IPS-NIHi7 (cell line): ENCODE results near the gene ETV6.

Experiments
- DNase-seq: peaks from one replicate; pipeline ENCODE4 v3.0.0; 2012; ENCODE audit warnings: mixed read lengths; ENCODE audit errors: extremely low spot score

Gene ETV6

GRCh38 chr12:11859705-11860425 is 210.4 kb downstream of the ETV6 start:
- no peak for DNase-seq

DNA sequence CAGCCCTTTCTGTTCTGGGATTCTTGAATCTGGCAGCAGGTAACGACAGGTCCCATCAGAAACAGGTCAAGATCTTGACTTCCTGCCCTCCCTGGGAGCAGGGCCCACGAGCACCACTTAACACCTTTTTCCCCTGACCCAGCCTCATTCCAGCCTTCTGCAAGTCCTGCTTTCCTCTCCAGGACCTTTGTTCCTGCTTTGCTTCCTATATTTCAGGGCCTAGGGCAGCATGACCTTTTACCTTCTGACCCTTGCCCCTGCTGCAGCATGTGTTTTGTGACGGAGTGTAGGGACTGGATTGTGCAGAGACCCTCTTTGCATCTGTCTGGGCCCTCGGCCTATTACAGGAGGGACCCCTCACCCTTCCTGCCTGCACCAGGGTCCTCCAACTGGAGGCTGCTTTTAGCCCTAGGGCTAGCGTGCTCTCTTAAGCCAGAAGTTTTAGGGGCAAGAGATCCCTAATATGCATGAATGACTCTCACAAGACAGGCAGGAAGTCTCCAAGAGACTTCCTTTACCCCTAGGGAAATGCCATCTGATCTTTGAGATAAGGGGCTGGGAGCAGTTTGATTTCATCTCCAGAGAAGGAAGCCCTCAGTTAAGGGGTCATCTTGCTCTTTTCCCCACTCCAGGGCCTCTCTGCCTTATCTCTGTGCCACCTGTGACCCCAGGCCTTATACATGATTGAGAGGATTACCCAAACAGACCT is 211.8 kb downstream of the ETV6 start:
- peak; percentile 28 for DNase-seq

GRCh38 chr12:11861864-11862600 is 212.6 kb downstream of the ETV6 start:
- no peak for DNase-seq

GRCh38 chr12:11862798-11863197 is 213.3 kb downstream of the ETV6 start:
- DNase-seq: no peak

DNA sequence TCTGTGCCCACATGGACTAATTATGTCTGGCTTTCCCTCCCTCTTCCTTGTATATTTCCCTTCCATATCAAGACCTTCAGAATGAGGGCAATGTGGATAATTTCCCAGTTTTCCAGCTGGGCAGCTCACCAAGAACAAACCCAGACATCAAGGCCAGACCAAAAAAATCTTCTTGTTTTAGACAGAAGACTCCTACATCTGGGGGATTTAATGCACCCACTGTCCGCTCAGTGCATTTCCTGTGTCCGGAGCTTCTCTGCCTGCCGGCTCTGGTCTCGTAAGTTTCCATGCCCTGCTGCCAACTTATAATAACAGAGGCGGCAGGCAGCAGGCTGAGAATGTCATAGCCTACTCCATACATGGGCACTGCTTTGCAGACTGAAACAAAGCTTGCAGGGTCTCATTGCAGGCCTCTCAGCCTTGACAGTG is 214.0 kb downstream of the ETV6 start:
- DNase-seq: no peak

DNA sequence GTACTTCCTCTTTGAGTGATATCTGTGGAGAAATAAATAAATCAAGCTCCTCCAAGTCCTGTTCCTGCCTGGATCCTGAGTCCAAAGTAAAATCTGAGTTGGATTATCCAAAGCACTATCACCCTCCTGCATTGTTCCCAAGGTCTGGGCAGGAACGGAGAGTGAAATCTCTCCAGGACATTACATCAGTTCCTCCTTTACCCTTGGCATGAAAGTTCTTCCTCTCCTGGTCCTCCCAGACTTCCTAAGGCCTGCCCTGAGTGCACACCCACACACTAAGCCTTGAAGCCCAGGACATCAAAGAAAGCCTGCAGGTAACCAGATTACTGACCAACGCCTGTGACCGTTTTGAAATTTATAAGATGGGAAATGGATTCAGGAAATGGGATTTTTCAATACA is 214.5 kb downstream of the ETV6 start:
- no peak for DNase-seq

DNA sequence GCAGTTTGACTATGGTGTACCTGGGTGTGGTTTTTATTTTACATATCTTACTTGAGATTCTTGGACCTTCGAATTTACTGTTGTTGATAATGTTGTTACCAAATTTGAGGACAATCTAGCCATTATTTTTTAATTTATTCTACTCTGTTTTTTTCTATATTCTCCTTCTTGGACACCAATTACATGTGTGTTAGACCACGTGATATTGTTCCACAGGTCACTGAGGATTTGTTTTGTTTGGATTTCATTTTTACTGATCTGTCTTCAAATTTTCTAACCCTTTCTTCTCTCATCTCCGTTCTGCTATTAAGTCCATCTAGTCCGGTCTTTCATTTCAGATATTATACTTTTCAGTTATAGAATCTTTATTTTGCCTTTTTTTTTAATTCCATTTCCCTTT is 216.3 kb downstream of the ETV6 start:
- no peak for DNase-seq

DNA sequence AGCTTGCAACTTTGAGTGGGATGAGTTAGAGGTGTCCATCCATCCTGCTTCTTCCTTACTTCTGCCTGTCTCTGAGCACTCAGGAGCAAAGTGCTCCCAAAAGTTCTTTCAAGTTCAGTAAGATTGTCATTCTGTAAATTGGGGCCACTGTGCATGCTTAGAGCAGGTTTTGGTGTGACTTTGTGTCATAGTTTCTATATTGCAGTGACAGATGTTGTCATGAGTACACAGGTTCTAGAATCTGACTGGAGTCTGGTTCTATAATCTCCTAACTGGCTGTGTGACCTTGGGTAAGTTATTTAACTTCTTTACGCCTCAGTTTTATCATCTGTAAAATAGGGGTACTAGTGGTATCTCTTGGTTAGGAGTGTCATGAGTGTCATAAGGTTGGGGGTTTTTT is 218.6 kb downstream of the ETV6 start:
- DNase-seq: no peak

DNA sequence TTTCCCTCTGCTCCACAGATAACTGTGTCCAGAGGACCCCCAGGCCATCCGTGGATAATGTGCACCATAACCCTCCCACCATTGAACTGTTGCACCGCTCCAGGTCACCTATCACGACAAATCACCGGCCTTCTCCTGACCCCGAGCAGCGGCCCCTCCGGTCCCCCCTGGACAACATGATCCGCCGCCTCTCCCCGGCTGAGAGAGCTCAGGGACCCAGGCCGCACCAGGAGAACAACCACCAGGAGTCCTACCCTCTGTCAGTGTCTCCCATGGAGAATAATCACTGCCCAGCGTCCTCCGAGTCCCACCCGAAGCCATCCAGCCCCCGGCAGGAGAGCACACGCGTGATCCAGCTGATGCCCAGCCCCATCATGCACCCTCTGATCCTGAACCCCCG is 219.9 kb downstream of the ETV6 start:
- no peak for DNase-seq

DNA sequence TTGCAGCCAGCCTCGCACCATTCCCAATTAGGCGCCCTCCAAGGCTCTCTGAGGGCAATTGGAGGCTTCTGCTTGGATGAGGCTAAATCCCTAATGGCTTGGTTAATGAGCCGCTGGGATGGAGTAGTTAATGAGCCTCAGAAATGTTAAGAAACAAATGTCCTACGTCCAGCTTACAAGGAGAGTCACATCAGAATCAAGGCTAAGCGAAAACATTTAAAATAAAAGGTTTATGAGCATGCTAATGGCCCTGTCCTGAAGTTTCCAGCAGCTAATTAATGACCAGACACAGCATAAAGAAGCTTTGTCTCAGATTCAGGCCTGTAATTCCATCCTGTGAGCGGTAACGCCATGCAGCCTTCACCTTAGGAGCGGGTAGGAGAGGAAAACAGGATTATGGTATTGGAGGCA is 220.6 kb downstream of the ETV6 start:
- no peak for DNase-seq

DNA sequence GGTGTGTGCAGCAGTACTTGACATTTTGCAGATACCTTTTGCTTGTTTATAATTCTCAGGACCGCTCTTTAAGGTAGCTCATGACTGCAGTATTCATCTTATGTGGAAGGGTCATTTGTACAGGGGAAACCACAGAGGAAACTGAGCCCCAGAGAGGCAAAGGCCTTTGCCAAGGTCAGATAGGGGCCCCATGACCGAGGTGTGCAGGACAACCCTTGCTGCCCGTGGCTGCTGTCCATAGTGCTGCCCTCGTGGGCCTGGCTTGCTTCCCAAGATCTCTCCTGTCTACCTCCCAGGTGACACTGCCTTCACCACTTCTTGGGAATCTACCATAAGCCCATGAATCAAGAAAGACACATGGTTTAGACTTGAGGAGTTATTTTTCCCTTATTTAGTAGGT is 222.6 kb downstream of the ETV6 start:
- peak; percentile 40 for DNase-seq

GRCh38 chr12:11875414-11875935 is 226.0 kb downstream of the ETV6 start:
- no peak for DNase-seq

DNA sequence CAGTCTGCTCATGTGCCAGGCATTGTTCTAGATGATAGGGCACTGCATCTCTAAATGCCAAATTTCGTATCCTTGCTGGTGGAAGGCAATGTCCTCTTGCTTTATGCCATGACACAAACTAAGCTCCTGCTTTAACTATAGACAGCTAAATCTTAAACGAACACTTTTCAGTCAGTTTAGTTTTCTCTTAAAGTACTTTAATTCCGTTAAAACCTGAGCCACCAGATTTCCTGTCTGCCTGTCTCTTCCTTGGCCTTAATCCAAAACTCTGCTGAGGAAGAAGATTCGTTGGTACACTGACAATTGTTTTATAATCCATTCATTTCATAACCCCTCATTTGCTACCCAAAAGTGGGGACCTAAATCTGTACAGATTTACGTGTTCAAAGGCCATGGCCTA is 226.8 kb downstream of the ETV6 start:
- no peak for DNase-seq

GRCh38 chr12:11877102-11877826 is 227.8 kb downstream of the ETV6 start:
- DNase-seq: no peak

- peak; percentile 53 for DNase-seq
These were observed 228.7 kb downstream of the ETV6 start for GRCh38 chr12:11877869-11878780.

DNA sequence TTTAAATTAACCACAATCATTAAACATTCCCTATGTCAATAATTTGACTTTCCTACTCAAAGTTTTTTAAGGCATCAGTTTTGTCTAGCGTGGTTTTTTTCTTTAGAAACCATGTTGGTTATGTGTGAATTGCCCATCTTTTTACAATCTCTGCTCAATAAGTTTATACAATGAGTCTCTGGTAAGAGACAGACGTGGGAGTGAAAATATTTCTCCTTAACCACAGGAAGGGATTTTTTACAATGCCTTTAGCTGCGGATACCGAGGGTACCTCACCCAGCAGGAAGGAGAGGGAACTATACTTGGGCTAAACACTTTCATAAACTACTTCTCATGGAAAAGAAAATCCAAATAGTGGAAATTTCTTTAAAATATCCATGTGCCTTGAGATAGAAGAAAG is 229.8 kb downstream of the ETV6 start:
- no peak for DNase-seq

- no peak for DNase-seq
These were observed 230.9 kb downstream of the ETV6 start for GRCh38 chr12:11880381-11880780.

DNA sequence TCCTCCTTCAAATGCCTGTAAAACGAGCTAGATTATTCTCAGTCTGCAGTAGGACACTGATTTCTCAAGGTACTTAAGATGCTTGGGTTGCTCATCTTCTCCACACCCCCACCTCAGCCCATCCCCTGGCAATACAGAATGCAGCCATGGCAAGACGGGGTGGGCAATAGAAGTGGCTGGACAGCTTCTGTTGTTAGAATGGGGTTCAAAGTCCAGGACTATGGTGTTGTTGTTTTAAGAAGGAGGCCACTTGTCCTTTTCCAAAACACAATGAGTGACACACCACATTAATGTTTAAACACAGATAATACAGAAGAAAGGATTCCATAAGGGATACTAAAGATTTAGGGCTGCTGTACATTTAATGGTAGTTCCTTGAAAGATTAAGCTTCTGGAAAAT is 232.4 kb downstream of the ETV6 start:
- DNase-seq: no peak

- DNase-seq: no peak
These were observed 233.0 kb downstream of the ETV6 start for GRCh38 chr12:11882301-11883019.

DNA sequence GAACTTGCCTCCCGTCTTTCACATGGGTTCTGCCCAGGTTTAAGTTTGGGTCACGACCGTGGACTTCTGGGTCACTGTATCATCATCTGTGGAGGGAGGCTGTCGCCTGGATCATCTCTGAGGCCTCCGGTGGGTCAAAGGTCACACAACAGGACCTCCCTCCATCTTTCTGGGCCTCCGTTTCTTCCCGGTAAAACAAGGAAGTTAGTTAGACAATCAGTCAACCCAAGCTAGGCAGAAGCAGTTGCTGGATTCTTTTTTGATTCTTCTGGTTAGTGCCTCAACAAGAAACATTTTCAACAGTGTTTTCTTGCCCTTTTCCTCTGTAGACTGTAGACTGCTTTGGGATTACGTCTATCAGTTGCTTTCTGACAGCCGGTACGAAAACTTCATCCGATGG is 234.6 kb downstream of the ETV6 start:
- no peak for DNase-seq
